Skeletal muscle cell (primary cell): ENCODE data around the gene MTCL1.

Experiments used
- DNase-seq: peaks from one replicate; pipeline ENCODE4 v3.0.0-alpha.2; 2010; ENCODE audit warnings: low read depth
- H3K4me3 ChIP-seq: 2 replicates; pipeline ENCODE4 v1.5.1; 2011; ENCODE audit warnings: low read depth, mild to moderate bottlenecking, control low read depth, low read length, moderate library complexity

MTCL1 gene

GRCh38 chr18:8801263-8801901 lies 96.0 kb downstream of the MTCL1 start:
- peak; percentile 87 for DNase-seq

DNA sequence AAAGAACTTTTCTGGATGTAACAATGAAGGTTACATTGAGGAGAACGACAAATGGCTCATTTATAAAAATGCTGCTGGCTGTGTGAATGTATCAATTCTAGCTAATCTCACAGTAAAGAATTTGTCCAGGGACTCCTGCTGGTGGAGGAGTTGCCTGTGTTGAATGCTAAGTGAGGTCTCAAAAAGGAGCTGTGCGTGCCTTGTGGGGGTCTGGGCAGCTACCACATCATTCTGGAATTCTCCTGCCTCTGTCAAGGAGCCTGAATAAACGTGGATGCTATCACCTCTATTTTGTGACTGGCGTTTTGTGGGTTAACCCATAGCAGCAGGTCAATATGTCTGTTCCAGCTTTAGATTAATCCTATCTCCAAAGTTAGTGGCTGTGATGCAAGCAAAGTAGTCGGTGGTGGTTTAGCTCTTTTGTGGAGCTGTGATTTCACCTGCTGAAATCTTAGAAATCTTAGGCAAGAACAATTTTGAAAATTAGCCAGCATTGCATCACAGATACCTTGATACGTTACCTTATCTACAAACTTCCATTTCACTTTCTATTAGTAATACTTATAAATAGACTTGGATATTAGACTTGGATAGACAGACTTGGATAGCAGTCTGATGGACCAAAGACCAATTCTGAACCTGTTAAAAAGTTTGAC lies 96.8 kb downstream of the MTCL1 start:
- no peak for DNase-seq
- no peak overlapping the region for H3K4me3 ChIP-seq

More at GRCh38 chr18:8801263-8801901, 96.0 kb downstream of the MTCL1 start:
- no peak overlapping the region for H3K4me3 ChIP-seq

DNA sequence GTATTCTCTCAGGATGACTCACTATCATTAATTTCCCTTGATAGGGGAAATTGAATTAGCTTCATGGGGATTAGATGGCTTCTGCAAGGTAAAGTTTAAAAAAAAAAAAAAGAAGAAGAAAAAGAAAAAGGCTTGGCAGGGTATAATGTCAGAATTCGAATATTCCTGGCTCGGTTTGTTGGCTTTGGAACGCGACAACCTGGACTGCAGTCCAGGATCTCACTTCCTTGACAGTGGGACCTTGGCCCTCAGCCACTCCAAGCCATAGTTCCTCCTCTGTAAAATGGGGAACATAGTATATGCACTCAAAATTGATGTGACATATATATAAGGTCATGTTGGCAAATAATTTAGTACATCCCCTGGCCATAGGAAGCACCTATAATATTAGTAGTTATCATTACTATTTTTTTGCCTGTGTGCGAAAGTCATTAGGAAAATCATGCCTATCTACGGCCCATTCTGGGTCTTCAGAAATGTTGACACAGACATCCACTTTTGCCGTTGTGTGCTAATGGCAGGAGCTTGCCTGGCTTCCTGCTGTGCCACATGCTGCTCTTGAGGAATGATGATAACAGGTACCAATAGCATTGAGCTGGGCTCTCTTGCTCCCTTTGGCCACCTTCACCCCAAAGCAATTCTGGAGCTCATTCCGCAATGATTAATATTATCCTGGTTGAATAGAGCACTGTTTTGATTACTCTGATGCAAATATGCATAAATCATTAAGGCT lies 97.9 kb downstream of the MTCL1 start:
- no peak for DNase-seq
- no peak overlapping the region for H3K4me3 ChIP-seq

DNA sequence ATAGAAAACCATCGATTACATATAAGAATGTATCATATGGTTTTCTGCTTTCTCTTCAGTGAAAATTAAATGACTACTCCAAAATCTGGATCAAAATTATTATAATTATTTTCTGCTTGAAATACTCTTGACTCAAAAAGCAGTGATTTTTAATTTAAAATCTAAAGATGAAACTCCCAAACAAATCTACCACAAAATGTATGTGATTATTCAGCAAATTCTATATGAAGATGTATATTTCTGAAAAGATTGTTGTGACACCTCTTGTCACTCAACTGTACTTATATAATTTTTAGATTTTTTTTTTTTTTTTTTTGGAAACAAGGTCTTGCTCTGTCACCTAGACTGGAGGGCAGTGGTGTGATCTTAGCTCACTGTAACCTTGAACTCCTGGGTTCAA lies 98.6 kb downstream of the MTCL1 start:
- H3K4me3 ChIP-seq, result no peak overlapping the region
- DNase-seq, result no peak

DNA sequence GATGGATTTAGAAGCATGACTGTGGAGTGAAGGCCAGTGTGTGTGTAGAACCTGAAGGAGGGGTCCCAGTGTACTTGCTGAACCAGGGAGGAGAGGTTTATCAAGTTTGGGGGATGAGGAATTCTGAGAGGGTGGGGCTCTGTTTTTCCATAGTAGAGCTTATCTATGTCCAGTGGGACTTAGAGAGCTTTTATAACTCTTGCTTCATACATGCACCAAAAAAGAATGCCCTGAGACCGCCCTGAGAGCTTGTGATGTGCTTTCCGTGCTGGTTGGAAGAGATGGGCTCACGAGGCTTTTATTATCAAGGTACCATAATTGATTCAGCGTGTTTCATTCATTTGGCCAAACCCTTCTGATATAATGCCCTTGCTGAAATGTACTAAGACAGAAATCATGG lies 100.2 kb downstream of the MTCL1 start:
- no peak for DNase-seq
- H3K4me3 ChIP-seq, result no peak overlapping the region

DNA sequence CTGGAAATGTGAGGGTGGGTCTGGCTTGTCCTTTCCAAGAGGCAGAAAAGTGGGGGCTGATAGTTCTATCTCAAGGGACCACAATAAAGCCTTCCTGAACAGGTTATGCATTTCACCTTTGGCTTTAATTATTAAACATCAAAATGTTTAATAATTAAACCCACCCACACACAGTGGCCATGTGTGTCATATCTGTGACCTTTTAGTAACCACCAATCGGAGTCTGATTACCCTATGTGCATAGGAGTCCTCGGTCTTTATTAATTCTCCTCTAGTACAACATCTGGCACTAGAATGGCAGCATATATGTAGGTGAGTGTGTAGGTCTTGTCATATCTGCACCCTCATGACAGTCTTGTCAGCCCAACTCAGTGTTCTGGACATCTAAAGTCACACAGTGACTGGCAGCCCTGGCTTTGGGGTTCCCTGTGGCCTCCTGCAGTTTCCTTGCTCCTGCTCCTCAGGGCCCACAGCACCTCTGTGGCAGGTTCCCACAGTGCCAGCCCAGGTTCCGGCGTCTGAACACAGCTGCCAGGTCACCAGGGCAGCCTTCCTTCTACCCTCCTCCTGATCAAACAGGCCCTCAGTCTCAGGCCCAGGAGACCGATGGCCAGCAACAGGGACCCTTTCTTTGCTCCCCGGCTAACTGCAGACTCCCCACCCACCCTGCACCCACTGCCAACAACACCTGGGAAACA lies 100.9 kb downstream of the MTCL1 start:
- DNase-seq, result no peak
- H3K4me3 ChIP-seq, result no peak overlapping the region

DNA sequence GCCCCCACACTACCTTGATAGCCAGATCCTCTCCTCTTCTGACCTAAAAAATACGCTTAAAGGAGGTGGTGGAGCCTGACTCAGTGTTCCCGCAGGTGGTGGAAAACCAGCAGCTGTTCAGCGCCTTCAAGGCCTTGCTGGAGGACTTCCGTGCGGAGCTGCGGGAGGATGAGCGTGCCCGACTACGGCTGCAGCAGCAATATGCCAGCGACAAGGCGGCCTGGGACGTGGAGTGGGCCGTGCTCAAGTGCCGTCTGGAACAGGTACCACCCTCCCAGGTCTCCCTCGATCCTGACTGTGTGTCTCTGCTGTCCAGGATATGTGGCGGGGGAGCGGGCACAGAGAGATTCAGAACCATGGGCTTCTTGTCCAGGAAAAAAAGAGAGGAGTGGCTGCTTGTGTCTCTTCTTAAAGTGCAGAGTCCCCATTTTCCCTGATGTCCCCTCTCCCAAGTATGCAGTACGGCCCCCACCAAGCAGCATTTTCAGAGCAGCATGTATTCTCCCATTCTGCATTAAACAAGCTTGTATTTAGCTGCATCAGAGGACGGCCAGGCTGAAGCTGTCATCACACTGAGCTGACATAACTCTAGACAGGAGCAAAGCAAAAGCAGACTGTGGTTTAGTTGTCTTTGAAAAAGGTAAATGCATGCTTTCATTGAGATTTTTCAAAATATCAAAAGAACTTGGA lies 101.6 kb downstream of the MTCL1 start:
- no peak for DNase-seq
- H3K4me3 ChIP-seq, result no peak overlapping the region

GRCh38 chr18:8807488-8807805 lies 102.1 kb downstream of the MTCL1 start:
- DNase-seq, result no peak
- no peak overlapping the region for H3K4me3 ChIP-seq

DNA sequence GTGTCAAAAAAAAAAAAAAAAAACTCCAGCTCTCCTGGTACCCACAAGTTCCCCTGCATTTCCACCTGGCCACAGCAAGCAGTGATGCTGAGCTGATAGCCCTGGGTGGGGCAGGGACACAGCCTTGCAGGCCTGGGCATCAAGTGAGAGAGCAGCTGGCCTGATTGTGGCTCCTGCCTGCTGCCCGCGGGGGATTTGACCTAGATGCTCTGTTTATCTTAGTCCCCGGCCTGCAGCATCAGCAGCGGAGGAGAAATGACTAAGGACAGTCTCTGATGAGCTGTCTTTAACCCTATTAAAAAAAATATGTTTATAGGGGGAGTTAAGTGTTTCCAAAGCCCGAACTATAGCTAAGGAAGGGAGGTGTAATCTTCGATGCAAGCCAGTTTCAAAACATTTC lies 102.6 kb downstream of the MTCL1 start:
- no peak for DNase-seq
- H3K4me3 ChIP-seq, result no peak overlapping the region

DNA sequence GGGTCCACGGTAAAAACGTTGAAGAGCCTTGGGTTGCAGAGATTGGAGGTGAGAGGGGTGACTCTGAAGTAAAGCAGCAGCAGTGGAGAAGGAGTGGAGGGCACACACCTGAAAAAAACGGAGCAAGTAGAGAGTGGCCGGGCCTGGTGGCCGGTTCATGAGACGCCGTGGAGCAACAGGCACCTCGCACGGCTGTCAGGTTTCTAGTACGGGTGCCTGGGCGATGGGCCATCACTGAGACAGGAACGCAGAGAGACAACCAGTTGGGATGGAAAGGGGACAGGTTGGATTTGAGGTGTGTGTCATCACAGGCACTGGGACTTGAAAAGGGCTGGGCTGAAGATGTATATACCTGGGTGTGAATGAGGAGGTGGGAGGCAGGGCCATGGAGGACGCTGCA lies 104.2 kb downstream of the MTCL1 start:
- H3K4me3 ChIP-seq, result no peak overlapping the region
- DNase-seq, result no peak

- H3K4me3 ChIP-seq, result no peak overlapping the region
- no peak for DNase-seq
Observed at GRCh38 chr18:8810157-8810556, 104.8 kb downstream of the MTCL1 start.

DNA sequence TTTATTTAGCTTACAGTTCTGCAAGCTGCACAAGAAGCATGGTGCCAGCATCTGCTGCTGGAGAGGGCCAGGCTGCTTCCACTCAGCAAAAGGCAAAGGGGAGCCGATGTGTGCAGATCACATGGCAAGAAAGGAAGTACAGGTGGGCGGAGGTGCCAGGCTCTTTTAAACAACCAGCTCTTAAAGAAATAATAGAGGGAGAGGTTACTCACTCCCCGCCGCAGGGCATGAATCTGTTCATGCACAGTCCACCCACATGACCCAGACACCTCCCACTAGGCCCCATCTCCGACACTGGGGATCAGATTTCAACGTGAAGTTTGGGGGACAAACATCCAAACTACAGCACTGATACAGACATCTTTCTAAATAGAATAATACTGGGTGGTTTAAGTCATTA lies 105.8 kb downstream of the MTCL1 start:
- no peak for DNase-seq
- no peak overlapping the region for H3K4me3 ChIP-seq

DNA sequence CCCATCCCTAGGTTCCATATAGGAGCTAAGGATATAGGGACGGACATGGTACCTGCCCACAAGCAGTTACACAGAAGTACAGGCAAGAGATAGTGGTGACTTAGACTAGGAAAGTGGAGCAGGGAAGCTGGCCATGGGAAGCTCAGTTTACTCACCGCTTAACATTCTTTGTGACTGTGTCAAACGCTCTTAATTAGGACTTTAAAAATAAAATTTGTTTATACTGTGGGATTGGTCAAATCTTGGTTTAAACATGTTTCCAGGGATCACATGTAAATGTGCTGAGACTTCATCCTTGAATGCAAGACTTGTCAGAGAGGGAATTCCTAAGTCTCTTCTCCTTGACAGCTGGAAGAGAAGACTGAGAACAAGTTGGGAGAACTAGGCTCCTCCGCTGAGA lies 107.3 kb downstream of the MTCL1 start:
- no peak overlapping the region for H3K4me3 ChIP-seq

GRCh38 chr18:8813611-8814010 lies 108.3 kb downstream of the MTCL1 start:
- DNase-seq, result peak; percentile 74
- no peak overlapping the region for H3K4me3 ChIP-seq

More for the DNA sequence above, 107.3 kb downstream of the MTCL1 start:
- no peak for DNase-seq

DNA sequence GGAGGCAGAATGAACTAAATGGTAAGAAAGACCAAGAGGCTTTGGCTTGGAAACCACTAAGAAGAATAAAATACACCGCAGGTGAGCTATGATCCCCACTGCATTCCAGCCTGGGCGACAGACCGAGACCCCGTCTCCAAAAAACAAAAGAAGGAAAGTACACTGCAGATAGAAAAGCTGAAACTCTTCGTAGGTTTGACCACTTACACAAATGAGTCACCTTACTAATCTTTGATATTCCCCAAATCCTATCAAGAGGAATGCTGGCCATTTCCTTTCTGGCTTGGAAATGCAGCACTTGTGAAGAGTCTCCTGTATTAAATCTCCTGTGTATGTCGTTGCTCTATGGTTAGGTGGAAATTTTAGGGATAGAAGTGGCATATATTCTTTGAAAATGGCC lies 108.8 kb downstream of the MTCL1 start:
- DNase-seq, result no peak
- H3K4me3 ChIP-seq, result no peak overlapping the region

GRCh38 chr18:8816220-8816619 lies 110.9 kb downstream of the MTCL1 start:
- DNase-seq, result no peak

DNA sequence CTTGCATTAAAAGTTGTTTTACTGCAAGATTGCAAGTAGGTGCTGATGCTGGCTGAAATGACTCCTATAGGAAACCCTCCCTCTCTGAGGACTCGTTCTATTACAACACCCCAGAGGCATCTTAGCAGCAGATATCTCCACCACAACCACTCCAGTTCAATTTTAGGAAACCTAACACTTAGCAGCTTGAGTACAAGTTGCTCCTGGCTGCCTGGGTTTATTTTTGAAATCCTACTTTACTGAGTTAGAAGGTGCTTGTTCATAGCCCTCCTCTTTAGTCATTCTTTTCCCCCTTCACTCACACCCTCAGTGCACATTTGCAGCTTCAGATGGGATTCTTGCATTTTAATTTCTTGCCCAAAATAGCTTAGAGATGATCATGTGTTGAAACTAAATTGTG lies 111.5 kb downstream of the MTCL1 start:
- no peak overlapping the region for H3K4me3 ChIP-seq
- no peak for DNase-seq

More at GRCh38 chr18:8816220-8816619, 110.9 kb downstream of the MTCL1 start:
- H3K4me3 ChIP-seq, result no peak overlapping the region

GRCh38 chr18:8818982-8819381 lies 113.6 kb downstream of the MTCL1 start:
- no peak overlapping the region for H3K4me3 ChIP-seq
- DNase-seq, result no peak

DNA sequence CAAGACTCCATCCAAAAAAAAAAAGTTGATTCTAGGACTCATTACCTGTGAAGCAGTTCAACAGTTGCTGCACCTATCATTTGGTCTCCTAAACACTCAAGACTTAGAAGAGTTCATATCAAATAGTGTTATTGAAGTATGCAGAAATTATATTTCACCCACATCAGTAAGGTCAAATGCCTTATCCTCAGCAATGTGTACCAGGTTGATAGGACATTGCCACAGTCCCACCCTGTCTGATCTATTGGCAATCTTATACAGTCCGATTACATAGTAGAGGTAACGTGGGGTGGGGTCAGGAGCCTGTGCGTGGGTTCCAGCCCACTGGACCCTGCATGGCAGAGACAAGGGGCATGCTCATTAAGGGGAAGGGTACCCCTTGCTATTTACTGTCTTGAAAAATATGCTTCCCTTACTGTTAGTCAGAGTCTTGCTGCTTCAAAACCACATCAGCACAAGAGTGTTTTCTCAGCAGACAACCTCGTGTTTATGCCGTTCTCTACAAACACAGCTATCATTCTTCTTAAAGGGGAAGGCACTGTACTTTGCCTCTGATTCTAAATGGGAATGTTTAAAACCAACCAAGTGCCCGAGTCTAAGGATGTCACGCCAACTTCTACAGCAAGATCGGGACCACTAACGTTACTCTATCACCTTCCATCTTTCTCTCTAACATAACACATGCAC lies 115.2 kb downstream of the MTCL1 start:
- DNase-seq, result no peak
- H3K4me3 ChIP-seq, result no peak overlapping the region
